GM12801 (cell line): ENCODE data around the gene TPM4.

ENCODE experiments used
- TF ChIP-seq, protein P1 (sequence below): IDR thresholded peaks from one replicate; pipeline ENCODE4 v1.5.1; 2011; ENCODE audit warnings: control low read depth; ENCODE audit not compliant: insufficient read length; ENCODE audit errors: extremely low read depth

Gene TPM4

DNA sequence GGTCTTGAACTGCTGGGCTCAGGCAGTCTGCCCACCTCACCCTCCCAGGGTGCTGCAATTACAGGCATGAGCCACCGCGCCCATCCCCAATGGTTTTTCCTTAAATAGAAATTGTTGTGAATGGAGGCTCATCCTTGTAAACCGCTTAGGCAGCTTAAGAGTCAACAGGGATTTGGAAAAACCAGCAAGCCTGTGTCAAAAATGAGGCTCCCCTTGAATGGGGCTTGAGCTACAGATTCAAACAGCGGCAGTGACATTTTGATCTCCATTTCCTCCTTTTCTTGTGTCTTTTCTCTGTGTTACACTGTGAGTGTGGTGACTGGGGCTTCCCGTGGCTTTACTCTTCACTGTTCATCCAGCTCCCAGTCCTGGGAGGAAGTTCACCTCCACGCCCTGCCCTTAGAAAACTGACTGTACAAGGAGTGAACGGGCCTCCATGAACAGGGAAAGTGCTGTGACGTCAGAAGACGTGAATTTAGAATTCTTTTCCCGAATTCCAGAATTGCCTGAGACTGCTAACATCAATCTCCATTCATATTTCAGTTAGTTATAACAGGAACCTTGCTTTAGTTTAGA is 20.1 kb downstream of the TPM4 start:
- TF ChIP-seq, protein P1, sequence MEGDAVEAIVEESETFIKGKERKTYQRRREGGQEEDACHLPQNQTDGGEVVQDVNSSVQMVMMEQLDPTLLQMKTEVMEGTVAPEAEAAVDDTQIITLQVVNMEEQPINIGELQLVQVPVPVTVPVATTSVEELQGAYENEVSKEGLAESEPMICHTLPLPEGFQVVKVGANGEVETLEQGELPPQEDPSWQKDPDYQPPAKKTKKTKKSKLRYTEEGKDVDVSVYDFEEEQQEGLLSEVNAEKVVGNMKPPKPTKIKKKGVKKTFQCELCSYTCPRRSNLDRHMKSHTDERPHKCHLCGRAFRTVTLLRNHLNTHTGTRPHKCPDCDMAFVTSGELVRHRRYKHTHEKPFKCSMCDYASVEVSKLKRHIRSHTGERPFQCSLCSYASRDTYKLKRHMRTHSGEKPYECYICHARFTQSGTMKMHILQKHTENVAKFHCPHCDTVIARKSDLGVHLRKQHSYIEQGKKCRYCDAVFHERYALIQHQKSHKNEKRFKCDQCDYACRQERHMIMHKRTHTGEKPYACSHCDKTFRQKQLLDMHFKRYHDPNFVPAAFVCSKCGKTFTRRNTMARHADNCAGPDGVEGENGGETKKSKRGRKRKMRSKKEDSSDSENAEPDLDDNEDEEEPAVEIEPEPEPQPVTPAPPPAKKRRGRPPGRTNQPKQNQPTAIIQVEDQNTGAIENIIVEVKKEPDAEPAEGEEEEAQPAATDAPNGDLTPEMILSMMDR: no peak

DNA sequence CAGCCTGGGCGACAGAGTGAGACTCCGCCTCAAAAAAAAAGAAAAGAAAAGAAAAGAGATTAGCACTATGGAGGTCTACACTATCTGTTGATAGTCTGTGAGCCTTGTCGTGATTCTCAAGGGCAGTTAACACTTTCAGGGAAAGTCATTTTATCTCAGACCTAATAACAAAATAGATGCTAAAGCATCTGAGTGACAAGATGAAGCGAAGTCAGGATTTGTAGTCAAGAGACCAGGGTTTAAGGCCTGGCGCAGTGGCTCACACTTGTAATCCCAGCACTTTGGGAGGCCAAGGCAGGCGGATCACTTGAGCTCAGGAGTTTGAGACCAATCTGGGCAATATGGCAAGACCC is 22.1 kb downstream of the TPM4 start:
- TF ChIP-seq, protein P1: no peak

DNA sequence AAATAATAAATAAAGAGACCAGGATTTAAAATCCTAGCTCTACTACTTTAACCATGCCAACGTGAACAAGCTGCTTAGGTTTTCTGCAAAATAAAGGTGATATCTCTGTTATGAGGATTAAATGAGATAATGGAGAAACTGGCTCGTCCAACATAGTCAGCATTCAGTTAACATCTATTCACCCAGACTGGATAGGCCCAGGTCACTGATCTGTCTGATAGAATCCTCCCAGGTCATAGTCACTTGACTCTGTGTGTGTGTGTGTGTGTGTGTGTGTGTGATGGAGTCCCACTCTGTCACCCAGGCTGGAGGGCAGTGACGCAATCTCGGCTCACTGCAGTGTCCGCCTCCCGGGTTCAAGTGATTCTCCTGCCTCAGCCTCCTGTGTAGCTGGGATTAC is 22.5 kb downstream of the TPM4 start:
- TF ChIP-seq, protein P1: no peak

DNA sequence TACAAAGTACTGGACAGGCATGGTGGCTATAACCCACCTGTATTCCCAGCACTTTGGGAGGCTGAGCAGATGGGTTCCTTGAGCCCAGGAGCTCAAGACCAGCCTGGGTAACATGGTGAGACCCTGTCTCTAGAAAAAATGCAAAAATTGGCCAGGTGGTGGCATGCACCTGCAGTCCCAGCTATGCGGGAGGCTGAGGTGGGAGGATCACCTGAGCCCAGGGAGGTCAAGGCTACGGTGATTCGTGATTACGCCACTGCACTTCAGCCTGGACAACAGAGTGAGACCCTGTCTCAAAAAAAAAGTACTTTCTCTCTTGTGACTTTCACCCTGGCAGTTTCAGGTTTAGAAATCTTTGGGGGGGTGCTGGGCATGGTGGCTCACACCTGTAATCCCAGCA is 24.2 kb downstream of the TPM4 start:
- TF ChIP-seq, protein P1: no peak

DNA sequence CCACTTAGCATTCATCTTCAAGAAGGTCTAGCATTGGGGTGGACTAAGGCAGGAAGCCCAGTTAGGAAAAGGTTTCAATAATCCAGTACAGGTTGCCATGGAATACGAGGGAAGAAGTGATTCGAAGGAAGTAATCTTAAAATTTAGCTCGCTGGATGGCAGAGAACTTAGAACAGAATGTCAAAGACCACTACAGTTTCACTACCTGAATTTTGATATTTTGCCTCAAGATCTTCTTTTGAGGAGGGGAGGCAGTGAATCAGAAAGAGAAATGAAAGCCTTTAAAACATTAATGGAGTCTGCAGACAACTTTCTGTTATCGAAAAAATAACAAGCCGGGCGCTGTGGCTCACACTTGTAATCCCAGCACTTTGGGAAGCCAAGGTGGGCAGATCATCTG is 28.4 kb downstream of the TPM4 start:
- TF ChIP-seq, protein P1: no peak

DNA sequence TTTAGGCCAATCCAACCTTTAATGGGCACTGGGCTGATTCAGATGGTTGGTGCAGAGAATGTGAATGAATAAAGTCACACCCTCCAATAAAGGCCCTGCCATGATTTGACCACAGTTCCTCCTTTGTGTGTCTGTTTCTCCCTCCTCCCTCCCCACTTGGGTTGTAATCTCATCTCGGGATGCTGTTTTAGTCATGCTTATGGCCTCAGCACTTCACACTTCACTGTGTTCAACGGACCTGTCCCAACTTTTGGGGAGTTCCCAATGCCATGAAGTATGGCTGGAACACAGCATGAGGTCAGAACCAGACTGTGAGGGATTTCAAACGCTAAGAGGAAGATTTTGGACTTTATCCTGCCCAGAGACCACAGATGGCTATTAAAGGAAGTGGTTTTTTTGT is 29.8 kb downstream of the TPM4 start:
- TF ChIP-seq, protein P1: no peak

DNA sequence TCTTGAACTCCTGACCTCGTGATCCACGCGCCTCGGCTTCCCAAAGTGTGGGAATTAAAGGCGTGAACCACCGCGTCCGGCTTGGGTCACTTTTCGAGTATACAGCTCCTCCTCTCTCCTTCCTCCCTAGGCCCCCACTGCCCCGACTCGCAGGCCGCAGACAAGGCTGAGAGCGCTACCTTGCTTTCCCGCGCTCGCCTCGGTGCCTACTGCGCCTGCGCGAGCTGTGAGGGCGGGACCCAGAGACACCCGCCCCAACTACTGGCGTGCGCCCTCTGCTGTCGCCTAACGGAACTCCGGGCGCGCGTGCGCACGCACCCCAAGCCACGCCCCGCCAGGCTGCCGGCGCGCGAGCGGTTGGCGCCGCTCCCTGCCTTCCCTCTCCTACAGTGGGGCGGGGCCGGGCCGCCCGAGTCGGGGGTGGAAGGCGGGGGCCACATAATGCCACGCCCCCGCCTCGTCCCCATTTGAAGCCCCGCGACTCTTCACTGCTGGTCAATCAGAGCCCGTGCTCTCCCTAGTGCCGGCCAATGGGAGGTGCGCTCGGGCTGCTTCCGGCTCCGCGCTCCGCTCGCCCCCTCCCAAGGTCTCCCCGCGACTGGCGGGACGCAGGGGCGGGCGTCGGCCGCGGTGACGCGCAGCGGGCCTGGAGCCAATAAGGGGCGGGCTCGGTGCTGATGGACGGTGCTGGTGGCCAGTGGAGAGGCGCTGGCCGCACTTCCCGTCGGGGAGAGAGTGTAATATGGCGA is 35.0 kb downstream of the TPM4 start, which contains the start of gene RAB8A:
Gene RAB8A, plus strand, starts transcription at position 730 of the 749 bp plus-strand sequence. Its CDS starts 13 bp downstream, at position 743.
- TF ChIP-seq, protein P1: no peak
